PC-3 (cell line): ENCODE results near the gene XAF1. TPM values are rescaled to one million over a fixed set of nuclear protein-coding genes. Genes with fewer than 3 reads are reported as not detected.
A peak's percentile ranks its signal among the peaks of the same experiment; 100 is the strongest.

Source experiments
- ATAC-seq: fragments of 200-7000 bp; cut with Tn5 transposase; 2 replicates; pipeline ENCODE4 v1.9.1; 2020; ENCODE audit warnings: mild to moderate bottlenecking, moderate library complexity
- BruUV-seq: library from RNA; stranded (reverse); fragments of 400-500 nt; replicated peaks from 2 replicates; lab custom pipeline; 2021; lab: Mats Ljungman, UMichigan
- CTCF ChIA-PET: fragments of 300-600 bp; sonication (Branson Sonifier 250); formaldehyde crosslinking; loops from one replicate; lab custom pipeline; 2022; ENCODE audit warnings: antibody characterized with exemption; lab: Charles Lee
- POLR2A ChIA-PET: fragments of 300-600 bp; sonication (Branson Sonifier 250); formaldehyde crosslinking; loops from one replicate; lab custom pipeline; 2022; ENCODE audit warnings: antibody characterized with exemption; ENCODE audit not compliant: unreplicated experiment; lab: Charles Lee
- DNase-seq: peaks from one replicate; pipeline ENCODE4 v3.0.0-alpha.2; 2015
- H2AFZ ChIP-seq: fragments of 300-600 bp; sonication (generic); 2 replicates; pipeline ENCODE4 v1.6.0; 2016; ENCODE audit warnings: antibody characterized with exemption, low read length
- H3F3A ChIP-seq: fragments of 300-600 bp; sonication (generic); one replicate; pipeline ENCODE4 v1.6.0; 2017; ENCODE audit warnings: antibody characterized with exemption, low read length, control low read depth, mild to moderate bottlenecking; ENCODE audit not compliant: unreplicated experiment
- H3K27ac ChIP-seq: fragments of 300-600 bp; sonication (generic); 2 replicates; pipeline ENCODE4 v1.5.1; 2016; ENCODE audit warnings: mild to moderate bottlenecking, low read length
- H3K27me3 ChIP-seq: fragments of 300-600 bp; sonication (generic); 2 replicates; pipeline ENCODE4 v1.6.1; 2016; ENCODE audit warnings: low read length, mixed read lengths
- H3K36me3 ChIP-seq: fragments of 300-600 bp; sonication (generic); 2 replicates; pipeline ENCODE4 v1.6.1; 2016; ENCODE audit warnings: low read depth, mixed run types, low read length, mixed read lengths
- H3K4me1 ChIP-seq: fragments of 300-600 bp; sonication (generic); 2 replicates; pipeline ENCODE4 v1.5.1; 2016; ENCODE audit warnings: low read length; ENCODE audit not compliant: insufficient read depth
- H3K4me2 ChIP-seq: fragments of 300-600 bp; sonication (generic); 2 replicates; pipeline ENCODE4 v1.6.0; 2016; ENCODE audit warnings: low read length
- H3K4me3 ChIP-seq: fragments of 300-600 bp; sonication (generic); 2 replicates; pipeline ENCODE4 v1.5.1; 2016; ENCODE audit warnings: mild to moderate bottlenecking, low read length, mixed read lengths
- H3K79me2 ChIP-seq: fragments of 300-600 bp; sonication (generic); 2 replicates; pipeline ENCODE4 v1.6.1; 2017; ENCODE audit warnings: low read length, mixed read lengths
- H3K9ac ChIP-seq: fragments of 300-600 bp; sonication (generic); 2 replicates; pipeline ENCODE4 v1.6.0; 2016; ENCODE audit warnings: mild to moderate bottlenecking, low read length
- H3K9me2 ChIP-seq: fragments of 300-600 bp; sonication (generic); replicated peaks from 2 replicates; pipeline ENCODE4 v1.6.1; 2016; ENCODE audit warnings: mixed run types, low read length, mixed read lengths
- H3K9me3 ChIP-seq: fragments of 300-600 bp; sonication (generic); 2 replicates; pipeline ENCODE4 v1.6.1; 2016; ENCODE audit warnings: low read length, mixed read lengths
- H4K20me1 ChIP-seq: fragments of 300-600 bp; sonication (generic); 2 replicates; pipeline ENCODE4 v1.6.1; 2016; ENCODE audit warnings: low read length, mixed read lengths
- CTCF ChIP-seq: fragments of 300-600 bp; sonication (generic); conservative IDR thresholded peaks from 2 replicates; pipeline ENCODE4 v1.5.1; 2017; ENCODE audit warnings: antibody characterized with exemption, low read depth, mild to moderate bottlenecking, low read length
- EZH2 ChIP-seq: fragments of 300-600 bp; sonication (generic); IDR thresholded peaks from one replicate; pipeline ENCODE4 v1.6.1; 2017; ENCODE audit warnings: antibody characterized with exemption, mild to moderate bottlenecking, low read length; ENCODE audit not compliant: unreplicated experiment
- EZH2phosphoT487 ChIP-seq: fragments of 300-600 bp; sonication (generic); IDR thresholded peaks from 2 replicates; pipeline ENCODE4 v1.6.1; 2018; ENCODE audit warnings: mild to moderate bottlenecking, antibody characterized with exemption, low read length, borderline replicate concordance
- intact Hi-C: fragments of 100-400 bp; cut with micrococcal nuclease; formaldehyde crosslinking; loops from 2 replicates; pipeline ENCODE4 v1.9.0; 2023
- total RNA-seq: library from RNA; depleted of rRNA; stranded (reverse); fragments of >200 nt; gene quantifications from 2 replicates; pipeline ENCODE4 v1.2.3, GENCODE V29; 2014

XAF1 gene
- total RNA-seq, 1 experiment from 2014 or later: not detected

- Histone ChIP-seq H3K36me3 (no peaks in the 10 kb centered on the region), H3K27me3 (no peaks in the 10 kb centered on the region), H3K9me3 (no peaks in the 10 kb centered on the region), H3K79me2 (no peaks in the 10 kb centered on the region), H4K20me1 (no peaks in the 10 kb centered on the region), H3F3A (no peaks in the 10 kb centered on the region), H3K27ac (peak overlapping the region; percentile 70), H2AFZ (no peak overlapping the region), H3K9ac (peak overlapping the region; percentile 21; the same call in 1 of the 2 replicates), H3K9me2 (no peaks in the 10 kb centered on the region), H3K4me3 (no peak overlapping the region), H3K4me1 (peaks cover 20% of the 10 kb centered on the region), H3K4me2 (peak overlapping the region; percentile 47; the same call in 1 of the 2 replicates)
- TF ChIP-seq EZH2phosphoT487 (no peak), EZH2 (no peak), CTCF (no peak)
- CTCF ChIA-PET: no interaction called here
- BruUV-seq: no TSS peak
- intact Hi-C loops: no loop called here
- DNase-seq (peak; percentile 46), ATAC-seq (no peak)
- POLR2A ChIA-PET: no interaction called here
These were observed 42.0 kb downstream of the XAF1 start for GRCh38 chr17:6797718-6798351.

GRCh38 chr17:6799738-6800137 is 43.9 kb downstream of the XAF1 start:
- Histone ChIP-seq H3K4me3 (no peak overlapping the region), H2AFZ (no peak overlapping the region), H3K9ac (no peak overlapping the region), H3K79me2 (no peaks in the 10 kb centered on the region), H3K27ac (no peak overlapping the region), H3K9me2 (no peaks in the 10 kb centered on the region), H3K4me2 (no peak overlapping the region), H3K4me1 (peaks cover 20% of the 10 kb centered on the region), H4K20me1 (no peaks in the 10 kb centered on the region), H3F3A (no peaks in the 10 kb centered on the region), H3K36me3 (no peaks in the 10 kb centered on the region), H3K9me3 (no peaks in the 10 kb centered on the region), H3K27me3 (no peaks in the 10 kb centered on the region)
- POLR2A ChIA-PET: no interaction called here
- no TSS peak for BruUV-seq
- CTCF ChIA-PET: no interaction called here
- intact Hi-C loops: no loop called here
- no peak for TF ChIP-seq EZH2phosphoT487
- no peak for TF ChIP-seq CTCF
- no peak for TF ChIP-seq EZH2
- no peak for DNase-seq
- ATAC-seq: no peak

DNA sequence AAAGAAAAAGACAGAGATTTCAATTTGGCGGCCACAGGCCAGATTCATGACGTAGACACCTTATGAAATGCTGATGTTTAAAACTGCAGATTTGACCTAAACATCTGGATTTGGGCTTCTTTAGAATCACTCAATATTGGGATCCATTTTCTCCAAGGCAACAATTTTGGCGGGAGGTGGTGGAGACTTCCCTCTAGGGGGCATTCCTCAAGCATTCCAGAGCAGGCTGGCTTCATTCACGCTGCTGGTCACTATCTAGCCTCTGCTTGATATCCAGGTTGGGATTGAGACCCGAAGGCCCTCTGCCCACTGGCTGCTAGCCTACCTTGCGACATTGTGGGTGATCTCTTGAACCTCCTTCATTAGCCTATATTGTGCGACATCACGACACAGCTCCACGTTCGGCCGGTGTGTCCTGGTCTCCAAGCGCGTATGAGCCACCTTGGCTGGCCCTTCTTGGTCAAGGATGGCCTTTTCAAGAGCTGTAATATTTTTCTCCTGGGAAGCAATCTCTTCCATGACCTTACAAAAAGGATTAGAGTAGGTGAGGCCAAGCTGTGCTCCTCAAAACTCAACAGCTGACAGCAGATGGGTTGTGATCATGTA is 44.7 kb downstream of the XAF1 start:
- H3K27me3 ChIP-seq: no peaks in the 10 kb centered on the region
- H3K4me1 ChIP-seq: peaks cover 20% of the 10 kb centered on the region
- DNase-seq (no peak), ATAC-seq (no peak)
- H3K9ac ChIP-seq: no peak overlapping the region
- ChIA-PET CTCF (no interaction called here), POLR2A (no interaction called here)
- H3K9me3 ChIP-seq: no peaks in the 10 kb centered on the region
- no peaks in the 10 kb centered on the region for H3K36me3 ChIP-seq
- H3F3A ChIP-seq: no peaks in the 10 kb centered on the region
- H3K27ac ChIP-seq: no peak overlapping the region
- intact Hi-C loops: no loop called here
- H2AFZ ChIP-seq: no peak overlapping the region
- no TSS peak for BruUV-seq
- no peak for TF ChIP-seq EZH2
- no peaks in the 10 kb centered on the region for H3K9me2 ChIP-seq
- H3K4me3 ChIP-seq: no peak overlapping the region
- no peaks in the 10 kb centered on the region for H4K20me1 ChIP-seq
- H3K4me2 ChIP-seq: no peak overlapping the region
- no peaks in the 10 kb centered on the region for H3K79me2 ChIP-seq
